Renal cortex interstitium (tissue), 11 donors: ENCODE data around the gene CEACAM8. TPM values are rescaled to one million over a fixed set of nuclear protein-coding genes. Genes with fewer than 3 reads are reported as not detected.
"Not testable (repeated sequence)": the region's sequence is repeated elsewhere in the genome, so short reads cannot be mapped to it uniquely, and the experiment has no call there.

ENCODE experiments used
- DNase-seq, 11 donors: peaks; one replicate each; pipeline ENCODE4 v3.0.0-alpha.2; 2013; ENCODE audit warnings: low read depth in 9 of 11, low spot score in 4 of 11; ENCODE audit errors: extremely low read depth in 1 of 11
- polyA plus RNA-seq, 3 donors: library from polyadenylated mRNA; unstranded; fragments of 120-200 nt; gene quantifications; one replicate each; pipeline ENCODE4 v1.2.1, GENCODE V29; 2013; ENCODE audit not compliant: insufficient read length in 3 of 3

Gene CEACAM8
- polyA plus RNA-seq, 3 donors, result 0.20 to 0.32 (median 0.26) TPM

GRCh38 chr19:42584466-42584865, 10.3 kb downstream of the CEACAM8 start:
- no peak for DNase-seq

GRCh38 chr19:42577016-42577415, 17.7 kb downstream of the CEACAM8 start:
- DNase-seq, result no peak

- DNase-seq, result no peak
Observed at GRCh38 chr19:42576241-42576640, 18.5 kb downstream of the CEACAM8 start.

- no peak for DNase-seq
Observed at GRCh38 chr19:42573642-42574041, 21.1 kb downstream of the CEACAM8 start.

GRCh38 chr19:42571116-42571515, 23.6 kb downstream of the CEACAM8 start:
- DNase-seq, result no peak

- no peak for DNase-seq
Observed at GRCh38 chr19:42569193-42569592, 25.5 kb downstream of the CEACAM8 start.

GRCh38 chr19:42568006-42568405, 26.7 kb downstream of the CEACAM8 start:
- no peak for DNase-seq

- DNase-seq, result no peak
Observed at GRCh38 chr19:42567567-42567966, 27.2 kb downstream of the CEACAM8 start.

- peak in 1 of 11 donors; percentile 7 for DNase-seq
Observed at GRCh38 chr19:42563352-42564210, 31.1 kb downstream of the CEACAM8 start.

- no peak for DNase-seq
Observed at GRCh38 chr19:42561512-42561911, 33.2 kb downstream of the CEACAM8 start.

GRCh38 chr19:42560731-42561130, 34.0 kb downstream of the CEACAM8 start:
- no peak for DNase-seq

GRCh38 chr19:42558450-42559150, 36.1 kb downstream of the CEACAM8 start:
- DNase-seq, result no peak

GRCh38 chr19:42557386-42557871, 37.3 kb downstream of the CEACAM8 start:
- not testable (repeated sequence) for DNase-seq

GRCh38 chr19:42555801-42556200, 38.9 kb downstream of the CEACAM8 start:
- no peak for DNase-seq

GRCh38 chr19:42555317-42555716, 39.4 kb downstream of the CEACAM8 start:
- DNase-seq, result peak in 4 of 11 donors; percentile 9 to 20 (median 13)

GRCh38 chr19:42554046-42554575, 40.6 kb downstream of the CEACAM8 start:
- DNase-seq, result no peak

GRCh38 chr19:42553292-42554045, 41.3 kb downstream of the CEACAM8 start:
- no peak for DNase-seq

GRCh38 chr19:42552086-42553065, 42.3 kb downstream of the CEACAM8 start:
- DNase-seq, result no peak
